Trophoblast cell (in vitro differentiated cells and primary cell): ENCODE data around the gene DSTN.

Experiments
- DNase-seq, 2 donors: peaks; one replicate each; pipeline ENCODE4 v3.0.0-alpha.2; 2016
- H2AFZ ChIP-seq: 2 replicates; pipeline ENCODE4 v1.6.1; 2013; ENCODE audit warnings: low read length, moderate library complexity, mild to moderate bottlenecking; ENCODE audit not compliant: insufficient read depth, poor library complexity
- H2AK5ac ChIP-seq: 2 replicates; pipeline ENCODE4 v1.6.1; 2013; ENCODE audit warnings: mild to moderate bottlenecking, low read length
- H2BK120ac ChIP-seq: 2 replicates; pipeline ENCODE4 v1.6.1; 2013; ENCODE audit warnings: low read length, mild to moderate bottlenecking, moderate library complexity; ENCODE audit not compliant: insufficient read depth, poor library complexity
- H2BK12ac ChIP-seq: 2 replicates; pipeline ENCODE4 v1.6.1; 2013; ENCODE audit warnings: mild to moderate bottlenecking, low read length, moderate library complexity
- H2BK5ac ChIP-seq: 2 replicates; pipeline ENCODE4 v1.6.1; 2013; ENCODE audit warnings: low read length, low read depth, moderate library complexity, mild to moderate bottlenecking; ENCODE audit not compliant: poor library complexity
- H3K14ac ChIP-seq: 2 replicates; pipeline ENCODE4 v1.6.1; 2013; ENCODE audit warnings: mild to moderate bottlenecking, low read length
- H3K18ac ChIP-seq: 2 replicates; pipeline ENCODE4 v1.6.1; 2013; ENCODE audit warnings: mild to moderate bottlenecking, low read length
- H3K23ac ChIP-seq: 2 replicates; pipeline ENCODE4 v1.6.1; 2013; ENCODE audit warnings: low read length
- H3K27ac ChIP-seq: 2 replicates; pipeline ENCODE4 v1.5.1; 2013; ENCODE audit warnings: low read depth, mild to moderate bottlenecking, inconsistent platforms, low read length, moderate library complexity
- H3K27me3 ChIP-seq: 2 replicates; pipeline ENCODE4 v1.6.1; 2013; ENCODE audit warnings: inconsistent platforms, mild to moderate bottlenecking, low read length, moderate library complexity; ENCODE audit not compliant: insufficient read depth
- H3K36me3 ChIP-seq, 2 experiments: 1 replicate in 1 of 2; 2 replicates in 1 of 2; pipeline ENCODE4 v1.6.1; 2013; ENCODE audit warnings: low read length in 2 of 2, mild to moderate bottlenecking in 2 of 2, moderate library complexity in 1 of 2; ENCODE audit not compliant: insufficient read depth in 2 of 2, control insufficient read depth in 1 of 2
- H3K4ac ChIP-seq: 2 replicates; pipeline ENCODE4 v1.6.1; 2013; ENCODE audit warnings: low read depth, mild to moderate bottlenecking, low read length, moderate library complexity
- H3K4me1 ChIP-seq, 2 experiments: 1 replicate in 1 of 2; 2 replicates in 1 of 2; pipeline ENCODE4 v1.6.1; 2013; ENCODE audit warnings: low read length in 2 of 2, mild to moderate bottlenecking in 2 of 2, moderate library complexity in 1 of 2; ENCODE audit not compliant: insufficient read depth in 2 of 2, control insufficient read depth in 1 of 2
- H3K4me2 ChIP-seq: 2 replicates; pipeline ENCODE4 v1.6.1; 2013; ENCODE audit warnings: inconsistent platforms, mild to moderate bottlenecking, low read length, moderate library complexity
- H3K4me3 ChIP-seq: 2 replicates; pipeline ENCODE4 v1.5.1; 2013; ENCODE audit warnings: mild to moderate bottlenecking, low read depth, low read length, inconsistent platforms
- H3K79me1 ChIP-seq: one replicate; pipeline ENCODE4 v1.6.1; 2013; ENCODE audit warnings: low read length
- H3K79me2 ChIP-seq: 2 replicates; pipeline ENCODE4 v1.6.1; 2013; ENCODE audit warnings: low read length, mild to moderate bottlenecking; ENCODE audit not compliant: control insufficient read depth, insufficient read depth, poor library complexity
- H3K9ac ChIP-seq: 2 replicates; pipeline ENCODE4 v1.6.1; 2013; ENCODE audit warnings: mild to moderate bottlenecking, low read length
- H3K9me3 ChIP-seq: 2 replicates; pipeline ENCODE4 v1.6.1; 2013; ENCODE audit warnings: low read depth, mild to moderate bottlenecking, control low read depth, inconsistent platforms, low read length; ENCODE audit not compliant: insufficient read depth
- H4K12ac ChIP-seq: 2 replicates; pipeline ENCODE4 v1.6.1; 2013; ENCODE audit warnings: low read depth, mild to moderate bottlenecking, low read length, moderate library complexity
- H4K8ac ChIP-seq: 2 replicates; pipeline ENCODE4 v1.6.1; 2013; ENCODE audit warnings: low read depth, mild to moderate bottlenecking, low read length, moderate library complexity
- H4K91ac ChIP-seq: one replicate; pipeline ENCODE4 v1.6.1; 2013; ENCODE audit warnings: low read depth, mild to moderate bottlenecking, low read length, moderate library complexity
- WGBS: extraction: QIAGEN DNeasy Blood & Tissue Kit; methylation state at CpG from one replicate; pipeline ENCODE4 v1.1.7; 2013; ENCODE audit warnings: missing lambda C conversion rate; ENCODE audit not compliant: insufficient read length, insufficient coverage; ENCODE audit errors: extremely low coverage; 5-methylcytosine and 5-hydroxymethylcytosine counted together

DSTN gene

DNA sequence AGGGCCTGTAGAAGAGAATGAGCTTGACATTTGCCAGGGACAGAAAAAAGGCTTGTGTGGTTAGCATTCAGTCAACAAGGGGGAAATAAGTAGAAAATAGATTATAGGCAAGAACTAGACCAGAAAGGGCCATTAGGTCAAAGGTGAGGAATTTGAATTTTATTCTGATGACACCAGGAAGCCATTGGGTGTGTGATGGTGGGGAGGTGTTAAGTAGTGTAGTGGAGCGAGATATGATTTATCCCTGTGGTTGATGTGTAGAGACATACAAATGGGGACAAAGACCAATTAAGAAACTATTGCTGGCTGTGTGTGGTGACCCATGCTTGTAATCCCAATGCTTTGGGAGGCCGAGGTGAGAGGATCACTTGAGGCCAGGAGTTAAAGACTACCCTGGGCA is 11.0 kb downstream of the DSTN start:
- 100% methylated on average over 1 of the region's 2 CpGs for WGBS
- Histone ChIP-seq H3K23ac (no peak overlapping the region), H3K9me3 (no peaks in the 10 kb centered on the region), H4K12ac (no peak overlapping the region), H3K36me3 (peaks cover 3 to 5% of the 10 kb centered on the region in 2 experiments), H3K4ac (peak overlapping the region; percentile 96), H3K27ac (no peak overlapping the region), H3K4me2 (no peak overlapping the region), H3K9ac (no peak overlapping the region), H4K91ac (no peak overlapping the region), H2AFZ (no peak overlapping the region), H2BK12ac (no peak overlapping the region), H2AK5ac (no peak overlapping the region), H3K14ac (no peak overlapping the region), H2BK120ac (no peak overlapping the region), H3K79me2 (peaks cover 22% of the 10 kb centered on the region), H3K79me1 (no peaks in the 10 kb centered on the region), H3K4me3 (no peak overlapping the region), H3K4me1 (peaks cover 8 to 13% of the 10 kb centered on the region in 2 experiments), H4K8ac (no peak overlapping the region), H3K18ac (no peak overlapping the region), H2BK5ac (no peak overlapping the region), H3K27me3 (no peaks in the 10 kb centered on the region)
- DNase-seq, result no peak

DNA sequence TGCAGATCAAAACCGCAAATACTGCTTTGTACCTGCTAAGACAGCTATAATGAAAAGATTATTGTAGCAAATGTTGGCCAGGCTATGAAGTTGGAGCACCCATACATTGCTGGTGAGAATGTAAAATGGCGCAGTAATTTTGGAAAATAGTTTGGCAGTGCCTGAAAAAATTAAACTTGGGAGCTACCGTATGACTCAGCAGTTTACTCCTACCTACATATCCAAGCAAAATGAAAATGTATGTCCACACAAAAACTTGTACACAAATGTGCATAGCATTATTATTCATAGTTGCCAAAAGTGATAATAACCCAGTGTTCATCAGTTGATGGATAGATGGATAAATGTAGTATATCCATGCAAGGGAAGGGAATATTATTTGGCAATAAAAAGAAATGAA is 13.3 kb downstream of the DSTN start:
- Histone ChIP-seq H3K9me3 (no peaks in the 10 kb centered on the region), H3K23ac (no peak overlapping the region), H3K14ac (no peak overlapping the region), H3K79me2 (peaks cover 19% of the 10 kb centered on the region), H3K79me1 (no peaks in the 10 kb centered on the region), H3K27me3 (no peaks in the 10 kb centered on the region), H4K12ac (no peak overlapping the region), H3K4me2 (no peak overlapping the region), H2BK5ac (no peak overlapping the region), H3K4ac (peak overlapping the region; percentile 89), H4K8ac (no peak overlapping the region), H3K18ac (no peak overlapping the region), H2AFZ (no peak overlapping the region), H3K36me3 (peaks cover 2 to 3% of the 10 kb centered on the region in 2 experiments), H3K4me1 (peaks cover 8 to 11% of the 10 kb centered on the region in 2 experiments), H2BK12ac (no peak overlapping the region), H3K4me3 (no peak overlapping the region), H4K91ac (no peak overlapping the region), H2AK5ac (no peak overlapping the region), H3K9ac (no peak overlapping the region), H2BK120ac (no peak overlapping the region), H3K27ac (no peak overlapping the region)
- no CpG with 5 or more reads among the region's 3 CpGs for WGBS
- DNase-seq, result no peak

- H3K9me3 ChIP-seq, result no peaks in the 10 kb centered on the region
- H3K4me2 ChIP-seq, result no peak overlapping the region
- H3K14ac ChIP-seq, result no peak overlapping the region
- H4K8ac ChIP-seq, result no peak overlapping the region
- no peak overlapping the region for H2BK5ac ChIP-seq
- H3K4ac ChIP-seq, result no peak overlapping the region
- H3K18ac ChIP-seq, result no peak overlapping the region
- no peak overlapping the region for H4K91ac ChIP-seq
- H3K79me2 ChIP-seq, result peaks cover 15% of the 10 kb centered on the region
- H3K36me3 ChIP-seq, result peaks cover 2 to 3% of the 10 kb centered on the region in 2 experiments
- H4K12ac ChIP-seq, result no peak overlapping the region
- H3K4me3 ChIP-seq, result no peak overlapping the region
- H2AK5ac ChIP-seq, result no peak overlapping the region
- H3K9ac ChIP-seq, result no peak overlapping the region
- no peaks in the 10 kb centered on the region for H3K27me3 ChIP-seq
- no peak overlapping the region for H2BK12ac ChIP-seq
- no peaks in the 10 kb centered on the region for H3K79me1 ChIP-seq
- no peak overlapping the region for H3K23ac ChIP-seq
- H3K4me1 ChIP-seq, result peaks cover 5 to 7% of the 10 kb centered on the region in 2 experiments
- no peak overlapping the region for H2AFZ ChIP-seq
- no peak overlapping the region for H2BK120ac ChIP-seq
- no peak for DNase-seq
- H3K27ac ChIP-seq, result no peak overlapping the region
Measured at GRCh38 chr20:17584689-17585088, 14.8 kb downstream of the DSTN start.

- Histone ChIP-seq H2AFZ (no peak overlapping the region), H2BK12ac (no peak overlapping the region), H3K4me2 (no peak overlapping the region), H3K14ac (no peak overlapping the region), H4K12ac (no peak overlapping the region), H3K9me3 (no peaks in the 10 kb centered on the region), H3K4me1 (peaks cover under 1% of the 10 kb centered on the region in 2 experiments), H3K9ac (no peak overlapping the region), H3K27me3 (no peaks in the 10 kb centered on the region), H3K27ac (no peak overlapping the region), H4K8ac (no peak overlapping the region), H4K91ac (no peak overlapping the region), H3K79me2 (peaks cover 12% of the 10 kb centered on the region), H3K79me1 (no peaks in the 10 kb centered on the region), H3K18ac (no peak overlapping the region), H3K4me3 (no peak overlapping the region), H3K23ac (no peak overlapping the region), H3K36me3 (peaks cover 2 to 6% of the 10 kb centered on the region in 2 experiments), H2AK5ac (no peak overlapping the region), H3K4ac (peak overlapping the region; percentile 95), H2BK120ac (no peak overlapping the region), H2BK5ac (no peak overlapping the region)
- WGBS, result no CpG with 5 or more reads among the region's 2 CpGs
- DNase-seq, result no peak
Measured at GRCh38 chr20:17586250-17586649, 16.4 kb downstream of the DSTN start.
